K562 (cell line): ENCODE data around the gene CHURC1. TPM values are rescaled to one million over a fixed set of nuclear protein-coding genes. Genes with fewer than 3 reads are reported as not detected.

ENCODE experiments used
- ATAC-seq: fragments of 200-7000 bp; cut with Tn5 transposase; 3 replicates; pipeline ENCODE4 v1.9.1; 2020; ENCODE audit warnings: moderate library complexity
- BruUV-seq: library from RNA; stranded (reverse); fragments of 400-500 nt; replicated peaks from 2 replicates; lab custom pipeline; 2021; lab: Mats Ljungman, UMichigan
- CTCF ChIA-PET: fragments of 300-600 bp; formaldehyde crosslinking; extraction: SDS; loops from one replicate; lab custom pipeline; 2021; ENCODE audit warnings: low intra/inter-chr PET ratio; lab: Yijun Ruan, JAX
- POLR2A ChIA-PET: fragments of 300-600, 350-650 bp; sonication (Branson Sonifier 250); formaldehyde crosslinking; extraction: SDS; loops from one replicate; lab custom pipeline; 2021; ENCODE audit warnings: antibody characterized with exemption, inconsistent platforms; lab: Yijun Ruan, JAX
- DNase-seq, 4 experiments: peaks; one replicate each; pipeline versions ENCODE4 v3.0.0 to v3.0.0-alpha.2; 2011 to 2018; ENCODE audit warnings: low spot score in 3 of 4, mixed read lengths in 3 of 4; ENCODE audit errors: extremely low read depth in 1 of 4
- FAIRE-seq: peaks from 2 replicates; lab custom pipeline; 2011; peaks lifted over from hg19 to GRCh38; lab: Jason Lieb, UNC
- H2AFZ ChIP-seq: 2 replicates; pipeline ENCODE4 v1.6.0; 2011; ENCODE audit warnings: low read depth, low read length, control low read depth, inconsistent platforms
- H3K27ac ChIP-seq: fragments of 200-600 bp; 3 replicates; pipeline ENCODE4 v1.8.0; 2011; ENCODE audit warnings: low read depth, mild to moderate bottlenecking, control low read depth, inconsistent platforms, low read length, moderate library complexity, mixed read lengths; ENCODE audit errors: extremely low read depth
- H3K27me3 ChIP-seq, 2 experiments: fragments of 300-600 bp in 1 of 2; 2 replicates in 1 of 2; 3 replicates in 1 of 2; pipeline versions ENCODE4 v1.6.0 to v1.8.0; 2011; ENCODE audit warnings: inconsistent platforms in 2 of 2, low read length in 2 of 2, mild to moderate bottlenecking in 1 of 2, mixed read lengths in 1 of 2, moderate library complexity in 1 of 2; ENCODE audit not compliant: control insufficient read depth in 2 of 2, insufficient read depth in 2 of 2
- H3K36me3 ChIP-seq: fragments of 300-600 bp; 3 replicates; pipeline ENCODE4 v1.8.0; 2011; ENCODE audit warnings: mild to moderate bottlenecking, low read length, inconsistent platforms; ENCODE audit not compliant: control insufficient read depth, insufficient read depth
- H3K4me1 ChIP-seq, 2 experiments: fragments of 200-600 bp in 1 of 2; replicated peaks in 1 of 2; 2 replicates in 1 of 2; 3 replicates in 1 of 2; pipeline versions ENCODE4 v1.5.1 to v1.8.0; 2011; ENCODE audit warnings: inconsistent platforms in 2 of 2, low read length in 2 of 2, mild to moderate bottlenecking in 1 of 2, mixed read lengths in 1 of 2, moderate library complexity in 1 of 2; ENCODE audit not compliant: control insufficient read depth in 2 of 2, insufficient read depth in 2 of 2
- H3K4me2 ChIP-seq: 2 replicates; pipeline ENCODE4 v1.6.1; 2011; ENCODE audit warnings: low read length, control low read depth, inconsistent platforms, mixed read lengths; ENCODE audit not compliant: insufficient read depth
- H3K4me3 ChIP-seq: fragments of 200-600 bp; sonication (generic), shearing (Covaris generic); 2 replicates; pipeline ENCODE4 v1.5.1; 2016; ENCODE audit warnings: control low read depth, inconsistent platforms
- H3K79me2 ChIP-seq: fragments of 200-600 bp; 3 replicates; pipeline ENCODE4 v1.8.0; 2011; ENCODE audit warnings: low read length, inconsistent platforms; ENCODE audit not compliant: control insufficient read depth, insufficient read depth
- H3K9ac ChIP-seq, 2 experiments: 2 replicates each; pipeline versions ENCODE4 v1.6.0 to v1.6.1; 2011; ENCODE audit warnings: low read depth in 2 of 2, low read length in 2 of 2, control low read depth in 1 of 2, inconsistent platforms in 1 of 2, mild to moderate bottlenecking in 1 of 2, mixed read lengths in 1 of 2; ENCODE audit not compliant: insufficient read depth in 1 of 2
- H3K9me1 ChIP-seq: one replicate; pipeline ENCODE4 v1.6.0; 2011; ENCODE audit warnings: inconsistent platforms, mild to moderate bottlenecking, low read length, moderate library complexity; ENCODE audit not compliant: control insufficient read depth, insufficient read depth
- H3K9me3 ChIP-seq: replicated peaks from 2 replicates; pipeline ENCODE4 v1.5.1; 2011; ENCODE audit warnings: low read depth, low read length, inconsistent platforms; ENCODE audit not compliant: control insufficient read depth, insufficient read depth
- H4K20me1 ChIP-seq: replicated peaks from 2 replicates; pipeline ENCODE4 v1.6.1; 2011; ENCODE audit warnings: low read length, inconsistent platforms, mixed read lengths; ENCODE audit not compliant: control insufficient read depth, insufficient read depth
- BMI1 ChIP-seq: fragments of 150-350 bp; IDR thresholded peaks from 2 replicates; pipeline ENCODE4 v1.6.1; 2014; ENCODE audit warnings: low read length
- E2F3 ChIP-seq: fragments of 250-450 bp; sonication (Bioruptor Pico); IDR thresholded peaks from 2 replicates; pipeline ENCODE4 v1.4.0; 2020; ENCODE audit warnings: mild to moderate bottlenecking
- ETV6 ChIP-seq, 3 experiments: fragments of 150-350 bp in 1 of 3; sonication (generic) in 1 of 3; formaldehyde crosslinking in 1 of 3; IDR thresholded peaks; 2 replicates each; pipeline versions ENCODE4 v1.6.1 to v1.8.0; 2014 to 2022; ENCODE audit warnings: borderline replicate concordance in 2 of 3, low read depth in 2 of 3, antibody characterized with exemption in 1 of 3, low read length in 1 of 3, mild to moderate bottlenecking in 1 of 3, missing genetic modification reagents in 1 of 3
- EZH2 ChIP-seq: IDR thresholded peaks from 2 replicates; pipeline ENCODE4 v1.6.1; 2012; ENCODE audit warnings: low read depth, mild to moderate bottlenecking, inconsistent platforms, low read length, borderline replicate concordance
- FOXP1 ChIP-seq: sonication (generic); formaldehyde crosslinking; IDR thresholded peaks from 2 replicates; pipeline ENCODE4 v1.8.0; 2022; ENCODE audit warnings: mild to moderate bottlenecking, missing genetic modification reagents
- HCFC1 ChIP-seq: IDR thresholded peaks from 2 replicates; pipeline ENCODE4 v1.6.1; 2012; ENCODE audit warnings: low read depth, low read length, improper control_type of control experiment
- HES1 ChIP-seq: fragments of 450-650 bp; IDR thresholded peaks from 2 replicates; pipeline ENCODE4 v1.6.1; 2016; ENCODE audit warnings: low read depth, mild to moderate bottlenecking, moderate library complexity
- HINFP ChIP-seq: fragments of 450-650 bp; conservative IDR thresholded peaks from 2 replicates; pipeline ENCODE4 v1.6.1; 2016; ENCODE audit warnings: missing genetic modification characterization, low read depth, mild to moderate bottlenecking, control low read depth, missing compliant biosample characterization
- MAZ ChIP-seq, 2 experiments: fragments of 450-650 bp in 1 of 2; sonication (generic) in 1 of 2; formaldehyde crosslinking; IDR thresholded peaks in 1 of 2; conservative IDR thresholded peaks in 1 of 2; 2 replicates each; pipeline versions ENCODE4 v1.4.0 to v1.5.0; 2020; ENCODE audit warnings: mild to moderate bottlenecking in 1 of 2, missing genetic modification reagents in 1 of 2
- MXI1 ChIP-seq: IDR thresholded peaks from 2 replicates; pipeline ENCODE4 v1.6.1; 2011; ENCODE audit warnings: low read depth, mild to moderate bottlenecking, improper control_type of control experiment, low read length
- PKNOX1 ChIP-seq: fragments of 450-650 bp; IDR thresholded peaks from 2 replicates; pipeline ENCODE4 v1.6.1; 2016
- YY1 ChIP-seq, 3 experiments: IDR thresholded peaks; 2 replicates each; pipeline ENCODE4 v1.6.1; 2011; ENCODE audit warnings: low read length in 2 of 3, mild to moderate bottlenecking in 2 of 3, moderate library complexity in 2 of 3, borderline replicate concordance in 1 of 3, control low read depth in 1 of 3, low read depth in 1 of 3; ENCODE audit not compliant: insufficient read depth in 3 of 3, insufficient replicate concordance in 2 of 3, control insufficient read depth in 1 of 3, insufficient read length in 1 of 3; ENCODE audit errors: extremely low read depth in 1 of 3
- ZNF143 ChIP-seq: sonication (generic); formaldehyde crosslinking; IDR thresholded peaks from 2 replicates; pipeline ENCODE4 v1.9.0; 2022; ENCODE audit warnings: mild to moderate bottlenecking, missing genetic modification reagents
- ZNF445 ChIP-seq: fragments of 250-450 bp; sonication (Bioruptor Pico); IDR thresholded peaks from 2 replicates; pipeline ENCODE4 v1.4.0; 2020; ENCODE audit warnings: low read depth, mild to moderate bottlenecking, moderate library complexity
- in situ Hi-C: fragments of 300-500 bp; cut with MboI; formaldehyde crosslinking; loops from 4 replicates; pipeline ENCODE4 v1.15.0; 2018; ENCODE audit warnings: inconsistent platforms, mixed read lengths
- intact Hi-C: fragments of 100-400 bp; cut with micrococcal nuclease; formaldehyde crosslinking; loops from 2 replicates; pipeline ENCODE4 v1.14.2; 2022
- polyA plus RNA-seq, 8 experiments: library from polyadenylated mRNA; depleted of rRNA in 4 of 8; stranded (reverse) in 5 of 8; unstranded in 3 of 8; fragments of >200 nt; fragmentation: Nextera tagmentation in 2 of 8; fragmentation: Illumina TruSeq in 1 of 8; extraction: Ambion mirVana in 2 of 8; extraction: Trizol in 1 of 8; gene quantifications; 2 replicates each; pipeline versions ENCODE4 v1.2.1 to v1.2.3, GENCODE V29; 2011 to 2014; ENCODE audit warnings: inconsistent platforms in 1 of 8, missing spikeins in 1 of 8
- total RNA-seq, 7 experiments: library from RNA; depleted of rRNA in 6 of 7; stranded (reverse); fragments of >200 nt in 6 of 7; fragmentation: Illumina TruSeq in 2 of 7; extraction: Trizol in 2 of 7; gene quantifications; 2 replicates each; pipeline versions ENCODE4 v1.2.1 to v1.2.3, GENCODE V29; 2011 to 2021; ENCODE audit warnings: low replicate concordance in 1 of 7

Gene CHURC1
- total and polyA plus RNA-seq, 9 of the 15 experiments (the other 6 are each of a cell fraction or from before 2014, with no cell fraction given) = 27.3 to 239 (median 45.6) TPM

- Histone ChIP-seq H3K9me1 (no peaks in the 10 kb centered on the region), H3K36me3 (peaks cover 42% of the 10 kb centered on the region; the same call in 2 of the 3 replicates), H3K4me3 (no peak overlapping the region), H2AFZ (no peak overlapping the region), H3K9me3 (no peaks in the 10 kb centered on the region), H3K4me2 (no peak overlapping the region), H3K27ac (no peak overlapping the region), H3K4me1 (no peaks in the 10 kb centered on the region), H3K27me3 (no peaks in the 10 kb centered on the region), H4K20me1 (no peaks in the 10 kb centered on the region), H3K9ac (no peak overlapping the region), H3K79me2 (no peaks in the 10 kb centered on the region)
- BruUV-seq = no TSS peak
- ChIA-PET CTCF (no interaction called here), POLR2A (interaction anchor here (0.6 kb wide), 1 partner anchor 34 kb away, joined by 4 read pairs; no protein-coding TSS in a partner anchor)
- TF ChIP-seq ETV6 (IDR thresholded peaks at IDR 0.05; ENCODE audit: borderline replicate concordance in 1 of 2, low read depth in 2 of 2, low read length in 1 of 2) = no peak
- TF ChIP-seq ETV6 (CRISPR knock-in tag; IDR thresholded peaks at IDR 0.05; ENCODE audit: borderline replicate concordance) = no peak
- no peak for TF ChIP-seq HCFC1
- TF ChIP-seq YY1 (IDR thresholded peaks at IDR 0.05; ENCODE audit: borderline replicate concordance in 1 of 3, control insufficient read depth in 1 of 3, extremely low read depth in 1 of 3, insufficient read depth in 3 of 3, insufficient read length in 1 of 3, insufficient replicate concordance in 2 of 3, low read depth in 1 of 3, low read length in 2 of 3) = no peak
- TF ChIP-seq MXI1 = no peak
- no peak for TF ChIP-seq HES1
- TF ChIP-seq BMI1 = no peak
- TF ChIP-seq EZH2 = no peak
- no peak for TF ChIP-seq FOXP1 (CRISPR knock-in tag)
- no peak for TF ChIP-seq ZNF445 (CRISPR knock-in tag)
- no peak for TF ChIP-seq ZNF143 (CRISPR knock-in tag)
- TF ChIP-seq E2F3 (CRISPR knock-in tag) = no peak
- TF ChIP-seq PKNOX1 = no peak
- no peak for TF ChIP-seq HINFP (tag)
- no peak for TF ChIP-seq MAZ (CRISPR knock-in tag; conservative IDR thresholded peaks at IDR 0.05 in 1 of 2, IDR thresholded peaks at IDR 0.05 in 1 of 2)
- FAIRE-seq = no peak
- no peak for DNase-seq
- no peak for ATAC-seq
- intact Hi-C loops = no loop called here
- in situ Hi-C loops = no loop called here
Observed at GRCh38 chr14:64932231-64932630, 18.0 kb downstream of the CHURC1 start.
